Mesendoderm (in vitro differentiated cells): Measurements from ENCODE around the gene KRTAP9-7. TPM values are rescaled to one million over a fixed set of nuclear protein-coding genes. Genes with fewer than 3 reads are reported as not detected.
"Not testable (repeated sequence)": the region's sequence is repeated elsewhere in the genome, so short reads cannot be mapped to it uniquely, and the experiment has no call there.

Experiments used
- DNase-seq: peaks from one replicate; pipeline ENCODE4 v3.0.0; 2013
- H2AK5ac ChIP-seq: 2 replicates; pipeline ENCODE4 v1.6.1; 2013; ENCODE audit warnings: low read length, inconsistent platforms
- H2BK120ac ChIP-seq: 2 replicates; pipeline ENCODE4 v1.6.1; 2013; ENCODE audit warnings: low read depth, mild to moderate bottlenecking, low read length, moderate library complexity, mixed read lengths
- H2BK15ac ChIP-seq: replicated peaks from 2 replicates; pipeline ENCODE4 v1.6.1; 2013; ENCODE audit warnings: low read depth, mild to moderate bottlenecking, moderate library complexity
- H2BK5ac ChIP-seq: 2 replicates; pipeline ENCODE4 v1.6.1; 2013; ENCODE audit warnings: low read length, inconsistent platforms
- H3K18ac ChIP-seq: 2 replicates; pipeline ENCODE4 v1.6.1; 2013; ENCODE audit warnings: mild to moderate bottlenecking, low read length, mixed read lengths
- H3K23ac ChIP-seq: one replicate; pipeline ENCODE4 v1.6.1; 2013; ENCODE audit warnings: low read length
- H3K27ac ChIP-seq: 2 replicates; pipeline ENCODE4 v1.5.1; 2013; ENCODE audit warnings: low read depth, mild to moderate bottlenecking, inconsistent platforms, low read length, moderate library complexity
- H3K27me3 ChIP-seq: 2 replicates; pipeline ENCODE4 v1.6.1; 2013; ENCODE audit warnings: low read length, control low read depth, mild to moderate bottlenecking, inconsistent platforms; ENCODE audit not compliant: insufficient read depth, poor library complexity
- H3K36me3 ChIP-seq: 2 replicates; pipeline ENCODE4 v1.6.1; 2013; ENCODE audit warnings: low read length, inconsistent platforms; ENCODE audit not compliant: control insufficient read depth, insufficient read depth
- H3K4ac ChIP-seq: one replicate; pipeline ENCODE4 v1.6.1; 2013; ENCODE audit warnings: low read depth, mild to moderate bottlenecking, low read length, moderate library complexity
- H3K4me1 ChIP-seq: 2 replicates; pipeline ENCODE4 v1.6.1; 2013; ENCODE audit warnings: low read depth, low read length, inconsistent platforms; ENCODE audit not compliant: control insufficient read depth
- H3K4me2 ChIP-seq: 2 replicates; pipeline ENCODE4 v1.6.1; 2013; ENCODE audit warnings: low read length
- H3K4me3 ChIP-seq: 2 replicates; pipeline ENCODE4 v1.5.1; 2013; ENCODE audit warnings: mild to moderate bottlenecking, low read length
- H3K56ac ChIP-seq: one replicate; pipeline ENCODE4 v1.6.1; 2013; ENCODE audit warnings: low read length
- H3K79me1 ChIP-seq: 2 replicates; pipeline ENCODE4 v1.6.1; 2013; ENCODE audit warnings: low read length, inconsistent platforms
- H3K79me2 ChIP-seq: 2 replicates; pipeline ENCODE4 v1.6.1; 2013; ENCODE audit warnings: mild to moderate bottlenecking, low read length; ENCODE audit not compliant: control insufficient read depth, insufficient read depth
- H3K9ac ChIP-seq: 2 replicates; pipeline ENCODE4 v1.6.1; 2013; ENCODE audit warnings: low read length, inconsistent platforms
- H4K5ac ChIP-seq: one replicate; pipeline ENCODE4 v1.6.1; 2013; ENCODE audit warnings: low read length
- H4K8ac ChIP-seq: one replicate; pipeline ENCODE4 v1.6.1; 2013; ENCODE audit warnings: low read depth, mild to moderate bottlenecking, control low read depth, low read length, moderate library complexity
- WGBS: extraction: QIAGEN DNeasy Blood & Tissue Kit; methylation state at CpG from one replicate; pipeline ENCODE4 v1.1.7; 2013; ENCODE audit warnings: low lambda C conversion rate, missing lambda C conversion rate; ENCODE audit not compliant: insufficient coverage; ENCODE audit errors: extremely low coverage; 5-methylcytosine and 5-hydroxymethylcytosine counted together
- polyA plus RNA-seq, 2 experiments: library from polyadenylated mRNA; stranded (reverse); fragments of 200-250 nt; gene quantifications; one replicate each; pipeline ENCODE4 v1.2.3, GENCODE V29; 2013

The KRTAP9-7 gene
- polyA plus RNA-seq (2013, experiment 1 of 2): not detected
- polyA plus RNA-seq (2013, experiment 2 of 2): not detected

GRCh38 chr17:41275648-41276190 lies at the start of gene KRTAP9-7:
TSS of gene KRTAP9-7 (plus strand) at chr17:41275698. CDS start at chr17:41275698, 0 bp downstream.
- not testable (repeated sequence) for H3K4me2 ChIP-seq, H3K36me3 ChIP-seq, H4K5ac ChIP-seq, H3K27me3 ChIP-seq, H2BK15ac ChIP-seq, H3K4ac ChIP-seq, H3K79me2 ChIP-seq, H3K4me3 ChIP-seq, H4K8ac ChIP-seq, H3K4me1 ChIP-seq, H3K9ac ChIP-seq, DNase-seq, H3K18ac ChIP-seq, H2BK120ac ChIP-seq, H2AK5ac ChIP-seq, H3K79me1 ChIP-seq, H3K23ac ChIP-seq, H3K56ac ChIP-seq, H3K27ac ChIP-seq, H2BK5ac ChIP-seq
- no CpG with 5 or more reads among the region's 3 CpGs for WGBS

GRCh38 chr17:41226051-41226450 lies 49.4 kb upstream of the KRTAP9-7 start:
- Histone ChIP-seq H3K36me3 (no peaks in the 10 kb centered on the region), H3K79me2 (no peaks in the 10 kb centered on the region), H3K18ac (no peak overlapping the region), H3K4me1 (no peaks in the 10 kb centered on the region), H2BK15ac (no peak overlapping the region), H3K27ac (no peak overlapping the region), H3K27me3 (no peaks in the 10 kb centered on the region), H4K8ac (no peak overlapping the region), H2AK5ac (no peak overlapping the region), H3K4me3 (no peak overlapping the region), H2BK120ac (no peak overlapping the region), H3K9ac (no peak overlapping the region), H3K4ac (no peak overlapping the region), H3K79me1 (no peaks in the 10 kb centered on the region), H4K5ac (no peak overlapping the region), H3K56ac (no peak overlapping the region), H2BK5ac (no peak overlapping the region), H3K4me2 (no peak overlapping the region), H3K23ac (no peak overlapping the region)
- WGBS: no CpG with 5 or more reads among the region's 6 CpGs
- no peak for DNase-seq

- H2BK15ac ChIP-seq, H3K79me1 ChIP-seq, H2AK5ac ChIP-seq, H4K5ac ChIP-seq, H3K4me2 ChIP-seq, H3K4me3 ChIP-seq, H2BK120ac ChIP-seq, H4K8ac ChIP-seq, DNase-seq, H3K56ac ChIP-seq, H3K36me3 ChIP-seq, H2BK5ac ChIP-seq, H3K18ac ChIP-seq, H3K27me3 ChIP-seq, H3K27ac ChIP-seq, H3K4me1 ChIP-seq, H3K79me2 ChIP-seq, H3K23ac ChIP-seq, H3K4ac ChIP-seq, H3K9ac ChIP-seq: not testable (repeated sequence)
- no CpG with 5 or more reads among the region's 4 CpGs for WGBS
Measured at GRCh38 chr17:41226598-41227095, 48.9 kb upstream of the KRTAP9-7 start, which contains the start of gene KRTAP9-2. TSS of gene KRTAP9-2 (plus strand) at chr17:41226648. CDS start at chr17:41226655, 7 bp downstream.

DNA sequence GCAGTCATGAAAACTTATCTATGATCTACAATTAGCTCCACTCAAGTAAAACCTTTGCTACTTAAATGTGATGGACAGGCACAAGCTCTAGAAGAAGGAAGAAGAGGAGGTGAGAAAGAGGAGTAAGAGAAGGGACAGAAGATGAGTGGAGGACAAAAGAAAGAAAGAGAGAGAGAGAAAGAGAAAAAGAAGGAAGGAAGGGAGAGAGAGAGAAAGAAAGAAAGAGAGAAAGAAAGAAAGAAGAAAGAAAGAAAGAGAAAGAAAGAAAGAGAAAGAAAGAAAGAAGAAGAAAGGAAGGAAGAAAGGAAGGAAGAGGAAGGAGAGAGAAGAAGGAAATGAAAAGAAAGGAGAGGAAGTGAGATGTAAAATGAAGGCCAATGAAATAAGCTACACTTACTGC lies 45.4 kb upstream of the KRTAP9-7 start:
- H4K8ac ChIP-seq: no peak overlapping the region
- H3K9ac ChIP-seq: no peak overlapping the region
- no peaks in the 10 kb centered on the region for H3K4me1 ChIP-seq
- no peak overlapping the region for H2BK5ac ChIP-seq
- H3K36me3 ChIP-seq: no peaks in the 10 kb centered on the region
- H2BK120ac ChIP-seq: no peak overlapping the region
- H2AK5ac ChIP-seq: no peak overlapping the region
- no peak overlapping the region for H3K27ac ChIP-seq
- H2BK15ac ChIP-seq: no peak overlapping the region
- no peak overlapping the region for H3K23ac ChIP-seq
- no peak overlapping the region for H3K4ac ChIP-seq
- no peak overlapping the region for H4K5ac ChIP-seq
- no peaks in the 10 kb centered on the region for H3K79me1 ChIP-seq
- no peaks in the 10 kb centered on the region for H3K79me2 ChIP-seq
- no peak for DNase-seq
- no peaks in the 10 kb centered on the region for H3K27me3 ChIP-seq
- no peak overlapping the region for H3K4me2 ChIP-seq
- H3K56ac ChIP-seq: no peak overlapping the region
- H3K4me3 ChIP-seq: no peak overlapping the region
- no peak overlapping the region for H3K18ac ChIP-seq

GRCh38 chr17:41231731-41232130 lies 43.8 kb upstream of the KRTAP9-7 start:
- Histone ChIP-seq H4K5ac (no peak overlapping the region), H3K9ac (no peak overlapping the region), H3K23ac (no peak overlapping the region), H3K4me2 (no peak overlapping the region), H3K56ac (no peak overlapping the region), H2BK120ac (no peak overlapping the region), H3K27ac (no peak overlapping the region), H3K4me3 (no peak overlapping the region), H2BK5ac (no peak overlapping the region), H2AK5ac (no peak overlapping the region), H3K79me2 (no peaks in the 10 kb centered on the region), H4K8ac (no peak overlapping the region), H3K18ac (no peak overlapping the region), H2BK15ac (no peak overlapping the region), H3K79me1 (no peaks in the 10 kb centered on the region), H3K4ac (no peak overlapping the region), H3K36me3 (no peaks in the 10 kb centered on the region), H3K27me3 (no peaks in the 10 kb centered on the region), H3K4me1 (no peaks in the 10 kb centered on the region)
- no peak for DNase-seq
- WGBS: no CpG with 5 or more reads among the region's 6 CpGs
